D721Med (cell line): ENCODE measurements around the gene C19orf85.
A peak's percentile ranks its signal among the peaks of the same experiment; 100 is the strongest.

Source experiments
- DNase-seq: peaks from one replicate; pipeline ENCODE4 v3.0.0; 2011; ENCODE audit warnings: low spot score; ENCODE audit not compliant: insufficient read length
- FAIRE-seq: peaks from 2 replicates; lab custom pipeline; 2011; peaks lifted over from hg19 to GRCh38; lab: Jason Lieb, UNC
- TF ChIP-seq, protein P1 (sequence below): IDR thresholded peaks from 2 replicates; pipeline ENCODE4 v1.5.1; 2012; ENCODE audit warnings: mild to moderate bottlenecking, control low read depth; ENCODE audit not compliant: insufficient read depth; ENCODE audit errors: missing control alignments

C19orf85 gene

DNA sequence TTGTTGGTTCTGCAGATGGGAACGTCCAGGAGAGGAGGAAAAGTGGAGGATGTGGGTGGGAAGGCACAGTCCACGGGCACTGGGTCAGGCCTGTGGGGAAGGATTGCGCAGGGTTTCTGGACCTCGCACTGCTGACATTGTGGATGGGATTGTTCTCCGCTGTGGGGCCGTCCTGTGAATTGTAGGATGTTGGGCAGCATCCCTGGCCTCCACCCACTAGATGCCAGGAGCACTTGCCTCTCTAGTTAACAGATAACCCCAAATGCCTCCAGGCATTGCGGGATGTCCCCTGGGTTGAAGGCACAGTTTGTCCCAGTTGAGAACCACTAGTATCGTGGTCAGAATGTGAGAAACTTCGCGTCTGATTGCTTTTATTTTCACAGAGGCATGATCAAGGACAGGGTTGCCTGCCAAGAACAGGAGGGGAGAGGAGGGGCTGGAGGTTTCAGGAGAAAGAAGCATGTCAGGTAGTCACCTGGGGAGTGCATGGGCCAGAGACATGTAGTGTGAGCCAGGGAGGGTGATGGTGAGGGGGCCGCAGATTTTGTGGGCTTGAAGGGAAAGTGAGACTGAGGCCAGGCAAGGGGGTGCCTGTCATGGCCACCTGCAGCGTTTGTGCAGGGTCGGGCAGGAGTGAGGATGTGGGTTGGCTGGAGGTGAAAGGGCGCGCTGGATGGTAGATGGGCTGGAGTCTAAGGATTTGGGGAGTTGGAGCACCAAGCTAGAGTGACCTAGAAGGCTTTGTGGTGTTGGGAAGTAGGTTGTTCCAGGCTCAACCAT, 15.1 kb upstream of the C19orf85 start:
- no peak for DNase-seq
- TF ChIP-seq, protein P1, sequence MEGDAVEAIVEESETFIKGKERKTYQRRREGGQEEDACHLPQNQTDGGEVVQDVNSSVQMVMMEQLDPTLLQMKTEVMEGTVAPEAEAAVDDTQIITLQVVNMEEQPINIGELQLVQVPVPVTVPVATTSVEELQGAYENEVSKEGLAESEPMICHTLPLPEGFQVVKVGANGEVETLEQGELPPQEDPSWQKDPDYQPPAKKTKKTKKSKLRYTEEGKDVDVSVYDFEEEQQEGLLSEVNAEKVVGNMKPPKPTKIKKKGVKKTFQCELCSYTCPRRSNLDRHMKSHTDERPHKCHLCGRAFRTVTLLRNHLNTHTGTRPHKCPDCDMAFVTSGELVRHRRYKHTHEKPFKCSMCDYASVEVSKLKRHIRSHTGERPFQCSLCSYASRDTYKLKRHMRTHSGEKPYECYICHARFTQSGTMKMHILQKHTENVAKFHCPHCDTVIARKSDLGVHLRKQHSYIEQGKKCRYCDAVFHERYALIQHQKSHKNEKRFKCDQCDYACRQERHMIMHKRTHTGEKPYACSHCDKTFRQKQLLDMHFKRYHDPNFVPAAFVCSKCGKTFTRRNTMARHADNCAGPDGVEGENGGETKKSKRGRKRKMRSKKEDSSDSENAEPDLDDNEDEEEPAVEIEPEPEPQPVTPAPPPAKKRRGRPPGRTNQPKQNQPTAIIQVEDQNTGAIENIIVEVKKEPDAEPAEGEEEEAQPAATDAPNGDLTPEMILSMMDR = no peak
- no peak for FAIRE-seq

DNA sequence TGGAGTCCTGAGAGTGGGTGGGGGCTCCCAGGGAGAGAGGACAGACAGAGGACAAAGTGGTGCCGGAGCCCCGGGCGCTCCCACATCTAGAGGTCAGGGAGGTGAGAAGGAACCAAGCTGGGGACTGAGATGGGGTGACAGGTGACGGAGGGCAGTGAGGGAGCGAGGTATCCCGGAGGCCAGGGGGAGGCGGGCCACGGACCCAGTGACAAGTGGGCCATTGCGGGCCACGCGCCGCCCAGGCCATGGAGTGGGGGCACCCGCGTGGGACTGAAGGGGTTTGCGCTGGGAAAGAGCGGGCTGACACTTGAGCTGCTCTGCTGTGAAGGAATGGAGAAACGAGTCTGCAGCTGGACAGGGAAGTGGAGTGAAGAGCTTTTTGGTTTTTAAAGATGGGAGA, 14.5 kb upstream of the C19orf85 start:
- TF ChIP-seq, protein P1 = no peak
- no peak for DNase-seq
- FAIRE-seq = no peak

DNA sequence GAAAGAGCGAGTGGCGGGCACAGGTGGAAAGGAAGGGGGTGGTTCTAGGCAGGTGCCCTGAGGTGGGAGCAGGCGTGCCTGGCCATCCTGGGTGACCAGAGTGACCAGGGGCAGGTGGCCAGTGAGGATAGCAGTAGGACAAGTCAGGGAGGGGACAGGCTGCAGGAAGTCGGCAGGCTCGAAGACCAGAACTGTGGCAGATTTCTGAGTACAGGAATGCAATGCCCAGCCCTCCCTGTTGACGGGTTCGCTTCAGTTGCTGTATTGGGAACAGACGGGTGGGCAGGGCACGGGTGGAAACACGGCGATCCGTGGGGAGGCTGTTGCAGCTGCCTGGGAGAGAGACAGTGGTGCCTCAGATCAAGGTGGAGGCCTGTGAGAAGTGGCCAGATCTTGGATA, 13.8 kb upstream of the C19orf85 start:
- DNase-seq (no peak), FAIRE-seq (no peak)
- TF ChIP-seq, protein P1 = no peak

DNA sequence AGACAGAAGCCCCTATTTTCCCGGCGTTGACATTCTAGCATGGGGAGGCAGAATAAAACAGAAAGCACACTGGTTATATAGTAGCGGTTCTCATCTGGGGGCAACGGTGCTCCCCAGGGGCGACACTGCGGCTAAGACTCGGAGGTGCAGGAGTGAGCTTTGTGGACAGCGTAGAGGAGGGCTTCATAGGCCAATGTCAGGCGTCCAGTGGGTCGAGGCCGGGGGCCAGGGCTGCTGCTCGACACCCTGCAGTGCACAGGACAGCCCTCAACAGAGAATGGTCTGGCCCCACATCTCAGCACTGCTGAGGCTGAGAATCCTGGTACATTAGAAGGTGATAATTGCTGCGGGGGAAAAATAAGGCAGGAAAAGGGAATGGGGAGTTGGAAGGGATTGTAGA, 13.4 kb upstream of the C19orf85 start:
- TF ChIP-seq, protein P1 = no peak
- FAIRE-seq = no peak
- DNase-seq = no peak

DNA sequence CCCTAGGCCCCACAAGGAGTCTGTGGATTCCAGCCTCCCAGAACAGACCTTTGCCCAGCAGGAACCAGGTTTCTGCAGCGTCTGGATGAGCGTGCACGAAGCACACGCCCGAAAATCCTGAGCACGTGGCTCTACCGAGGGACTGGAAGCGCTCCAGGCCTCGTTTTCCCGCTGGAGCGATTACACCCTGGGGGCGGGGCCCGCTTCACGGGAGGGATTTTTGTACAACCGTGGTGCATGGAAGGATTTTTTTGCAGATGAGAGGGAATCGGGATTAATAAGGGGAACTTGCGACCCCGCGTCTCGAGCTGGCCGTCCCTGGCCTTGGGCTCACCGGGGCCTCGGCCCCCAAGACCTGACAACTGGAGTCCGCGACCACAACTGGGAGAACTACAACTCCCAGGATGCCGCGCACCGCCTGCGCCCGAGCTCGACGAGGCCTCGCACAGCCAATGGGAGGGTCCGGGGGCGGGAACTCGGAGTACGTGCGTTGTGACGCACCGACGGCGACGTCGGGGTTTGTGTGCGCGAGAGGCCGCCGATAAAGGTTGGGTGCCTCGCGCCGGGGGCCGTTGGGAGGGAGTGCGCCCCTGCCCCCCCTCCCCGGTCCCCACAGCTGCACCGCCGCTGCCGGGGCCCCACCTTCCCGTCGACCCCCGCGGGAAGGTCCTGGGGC, 11.7 kb upstream of the C19orf85 start, which contains the start of gene ZNF628:
Gene ZNF628 (plus strand): TSS at position 518 of the 676 bp plus-strand sequence. CDS start 3,294 bp downstream, outside the sequence.
- TF ChIP-seq, protein P1 = no peak
- peak; percentile 97 for DNase-seq
- FAIRE-seq = no peak

DNA sequence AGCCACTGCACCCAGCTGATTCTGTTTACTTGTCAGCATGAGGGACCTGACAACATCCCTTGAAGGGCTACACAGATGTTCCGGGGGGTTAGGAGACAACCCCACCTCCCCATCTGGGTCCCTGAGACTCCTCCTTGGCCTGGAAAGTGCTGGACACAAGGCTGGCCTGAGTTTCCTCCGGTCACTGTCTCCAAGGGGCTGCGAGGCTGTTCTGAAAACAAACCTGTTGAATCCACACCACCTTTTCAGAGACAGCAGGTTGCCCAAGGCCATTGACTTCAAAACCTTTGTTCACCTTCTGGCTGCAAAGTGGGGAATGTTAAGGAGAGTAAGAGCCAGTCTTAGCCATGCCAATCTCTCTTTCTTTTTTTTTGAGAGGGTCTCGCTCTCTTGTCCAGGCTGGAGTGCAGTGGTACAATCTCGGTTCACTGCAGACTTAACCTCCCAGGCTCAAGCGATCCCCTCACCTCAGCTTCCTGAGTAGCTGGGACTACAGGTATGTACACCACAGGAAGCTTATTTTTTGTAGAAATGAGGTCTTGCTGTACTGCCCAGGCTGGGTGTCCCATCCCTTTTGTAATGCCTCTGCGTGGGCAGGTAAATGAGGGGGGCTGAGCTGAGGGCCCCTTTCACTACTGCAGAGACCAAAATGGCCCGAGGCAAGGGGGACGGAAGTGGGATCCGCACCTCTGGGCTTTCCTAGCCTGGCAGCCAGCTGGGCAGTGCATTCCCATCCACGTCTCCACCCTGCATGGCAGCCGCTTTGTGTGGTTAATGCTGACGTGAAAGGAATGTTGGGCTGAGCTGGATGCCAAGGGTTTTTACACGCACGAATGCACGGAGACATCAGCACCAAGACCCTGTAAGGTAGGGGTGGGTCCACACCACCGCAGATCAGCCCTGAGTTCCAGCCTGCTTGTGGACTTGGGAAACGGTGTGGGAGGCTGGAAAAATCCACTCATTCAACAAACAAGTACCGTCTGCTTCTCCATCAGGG, 10.0 kb upstream of the C19orf85 start:
- DNase-seq (no peak), FAIRE-seq (no peak)
- TF ChIP-seq, protein P1 = no peak
